Posterior cingulate gyrus (tissue), 11 donors: ENCODE data around the gene SYNRG.

Source experiments
- DNase-seq, 10 donors: peaks; one replicate each; pipeline versions ENCODE4 v3.0.0 to v3.0.0-alpha.2; 2020 to 2021; ENCODE audit warnings: mixed read lengths in 3 of 10
- intact Hi-C: fragments of 100-400 bp; cut with DNase I; formaldehyde crosslinking; loops from one replicate; pipeline ENCODE4 v1.15.1; 2023

Gene SYNRG

DNA sequence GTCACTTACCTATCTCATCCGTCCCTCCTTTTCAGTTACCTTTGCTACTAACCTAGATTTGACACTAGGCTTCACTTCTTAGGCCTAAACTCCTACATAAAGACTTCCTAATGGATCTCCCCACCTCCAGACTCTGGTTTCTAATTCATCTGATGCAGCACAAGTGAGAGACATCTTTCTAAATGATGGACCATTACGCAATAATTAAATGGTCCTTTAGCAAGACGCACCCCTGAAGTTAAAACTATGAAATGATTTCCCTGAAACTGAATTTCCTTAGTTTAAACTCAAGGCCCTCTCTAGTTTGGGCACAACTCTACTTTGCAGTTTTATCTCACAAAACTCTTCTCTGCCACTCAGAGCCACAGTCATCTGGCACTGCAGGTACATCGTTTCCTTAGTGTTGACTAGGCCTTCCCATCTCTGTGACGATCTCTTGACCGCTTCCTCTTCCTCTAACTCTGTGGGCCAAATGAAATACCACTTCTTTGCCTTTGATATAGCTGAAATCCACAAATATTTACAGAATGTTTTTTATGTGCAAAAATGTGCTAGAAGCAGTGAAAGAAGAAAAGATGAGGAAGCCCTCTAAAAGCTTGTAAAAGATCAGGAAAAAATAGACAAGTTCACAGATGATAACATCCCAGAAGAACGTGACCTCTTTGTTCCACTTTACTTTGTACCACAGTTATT lies 3.3 kb downstream of the SYNRG start:
- intact Hi-C loops: loop anchor here (10.0 kb wide), 1 partner anchor 111 kb away; no protein-coding TSS in a partner anchor
- no peak for DNase-seq

DNA sequence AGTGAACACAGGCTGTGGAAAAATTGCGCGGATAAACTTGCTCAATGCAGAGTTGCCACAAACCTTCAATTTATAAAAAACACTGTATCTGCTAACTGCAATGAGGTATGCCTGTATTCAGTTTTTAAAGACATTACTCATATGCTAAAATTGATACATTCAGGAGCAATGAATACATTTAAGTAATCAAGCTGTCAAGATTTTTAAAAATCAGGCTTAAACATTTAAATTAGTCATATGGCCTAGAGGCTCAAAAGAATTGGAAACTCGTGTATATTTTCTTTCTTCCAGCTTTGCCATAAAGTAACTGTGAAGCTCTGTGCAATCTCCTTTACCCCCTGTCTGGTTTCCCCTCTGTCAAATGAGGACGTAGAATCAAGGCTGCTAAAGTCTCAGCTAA lies 4.1 kb downstream of the SYNRG start:
- intact Hi-C loops: loop anchor here (10.0 kb wide), 1 partner anchor 110 kb away; no protein-coding TSS in a partner anchor
- DNase-seq: no peak

DNA sequence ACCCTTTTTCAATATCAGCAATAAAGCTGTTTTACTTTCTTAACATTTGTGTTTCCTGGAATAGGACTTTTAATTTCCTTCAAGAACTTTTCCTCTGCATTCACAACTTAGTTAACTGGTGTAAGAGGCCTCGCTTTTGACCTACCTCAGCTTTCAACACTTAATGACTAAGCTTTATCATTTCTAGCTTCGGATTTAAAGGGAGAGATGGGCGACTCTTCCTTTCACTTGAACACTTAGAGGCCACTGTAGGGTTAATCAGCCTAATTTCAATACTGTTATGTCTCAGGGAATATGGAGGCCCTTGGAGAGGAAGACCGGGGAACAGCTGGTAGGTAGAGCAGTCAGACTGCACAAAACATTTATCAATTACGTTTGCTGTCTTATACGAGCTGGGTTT lies 4.7 kb downstream of the SYNRG start:
- intact Hi-C loops: loop anchor here (10.0 kb wide), 1 partner anchor 110 kb away; no protein-coding TSS in a partner anchor
- DNase-seq: no peak

DNA sequence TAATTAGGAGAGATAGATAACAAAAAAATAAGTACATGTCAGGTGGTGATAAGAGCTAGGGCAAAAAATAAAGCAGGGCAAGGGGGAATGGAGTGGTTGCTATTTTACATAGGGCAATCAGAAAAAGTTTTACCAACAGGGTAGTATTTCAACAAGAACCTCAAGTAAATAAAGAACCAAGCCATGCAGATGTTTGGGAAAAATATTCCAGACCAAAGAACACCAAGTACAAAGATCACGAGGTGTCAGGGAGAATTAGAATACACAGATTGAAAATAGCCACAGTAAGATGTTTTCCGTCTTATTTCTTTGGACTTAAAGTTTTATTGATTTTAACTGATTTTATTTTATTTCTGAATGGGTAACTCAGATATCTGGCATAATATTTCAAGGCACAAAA lies 11.1 kb downstream of the SYNRG start:
- intact Hi-C loops: no loop called here
- no peak for DNase-seq

GRCh38 chr17:37592291-37592690 lies 16.9 kb downstream of the SYNRG start:
- intact Hi-C loops: no loop called here
- DNase-seq: no peak

- no peak for DNase-seq
- intact Hi-C loops: no loop called here
Measured at GRCh38 chr17:37585066-37585465, 24.2 kb downstream of the SYNRG start.

DNA sequence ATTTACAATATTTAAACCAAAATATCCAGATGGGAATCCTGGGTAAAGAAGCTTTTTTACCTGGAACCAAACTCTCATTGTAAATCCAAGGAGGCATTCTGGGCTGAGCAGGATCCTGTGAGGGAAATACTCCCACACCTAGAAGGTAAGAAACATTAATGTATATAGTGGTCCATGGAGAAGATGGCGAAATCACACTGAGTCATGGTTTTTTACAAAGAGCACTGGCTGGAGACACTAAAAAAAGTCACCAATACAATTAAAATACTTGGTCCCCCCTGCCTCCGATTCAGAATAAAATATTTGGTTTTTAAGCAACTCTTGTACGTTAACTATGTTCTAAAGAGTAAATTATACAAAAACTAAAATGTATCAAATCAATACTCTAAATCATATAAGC lies 32.9 kb downstream of the SYNRG start:
- intact Hi-C loops: no loop called here
- no peak for DNase-seq

DNA sequence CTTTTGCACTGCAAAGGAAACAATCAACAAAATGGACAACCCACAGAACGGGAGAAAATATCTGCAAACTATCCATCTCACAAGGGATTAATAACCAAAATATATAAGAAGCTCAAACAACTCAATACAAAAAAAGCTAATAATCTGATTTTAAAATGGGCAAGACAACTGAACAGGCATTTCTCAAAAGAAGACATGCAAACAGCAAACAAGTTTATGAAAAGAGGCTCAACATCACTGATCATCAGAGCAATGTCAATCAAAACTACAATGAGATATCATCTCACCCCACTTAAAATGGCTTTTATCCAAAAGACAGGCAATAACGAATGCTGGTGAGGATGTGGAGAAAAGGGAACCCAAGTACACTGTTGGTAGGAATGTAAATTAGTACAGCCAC lies 34.8 kb downstream of the SYNRG start:
- intact Hi-C loops: no loop called here
- DNase-seq: no peak

GRCh38 chr17:37571674-37572073 lies 37.5 kb downstream of the SYNRG start:
- DNase-seq: no peak
- intact Hi-C loops: no loop called here

GRCh38 chr17:37570527-37571093 lies 38.6 kb downstream of the SYNRG start:
- DNase-seq: peak in 7 of 10 donors; percentile 17 to 85 (median 43)
- intact Hi-C loops: no loop called here

DNA sequence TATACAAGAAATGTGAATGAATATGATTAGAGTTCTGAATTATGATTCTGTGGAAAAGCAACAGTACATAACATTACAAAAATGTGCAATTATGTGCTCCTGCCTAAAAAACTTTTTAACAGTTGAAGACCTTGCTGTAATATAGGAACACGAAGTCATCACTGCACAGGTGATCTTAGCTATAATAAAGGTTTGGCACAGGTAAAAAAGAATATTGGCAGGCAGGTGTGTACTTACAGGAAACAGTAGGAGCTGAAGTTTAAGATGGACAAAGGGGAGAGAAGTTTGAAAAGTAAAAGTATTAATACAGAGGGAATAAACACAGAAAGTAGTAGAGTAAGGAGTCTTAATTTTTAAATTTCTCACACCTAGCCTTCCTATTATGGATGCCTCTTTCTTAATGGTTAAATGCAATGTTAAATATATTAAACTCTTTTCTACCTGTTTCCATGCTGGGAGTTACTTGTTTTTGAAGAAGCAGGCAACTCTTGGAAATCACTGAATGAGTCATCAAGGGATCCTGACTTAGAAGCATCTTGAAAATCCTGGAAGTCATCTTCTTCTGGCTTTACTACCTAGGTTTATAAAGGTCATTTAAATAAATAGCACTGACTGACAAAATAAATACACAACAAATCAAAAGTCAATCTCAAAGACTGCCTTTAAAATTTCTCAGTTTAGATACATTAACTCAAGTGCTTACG lies 40.7 kb downstream of the SYNRG start:
- intact Hi-C loops: no loop called here
- DNase-seq: no peak

DNA sequence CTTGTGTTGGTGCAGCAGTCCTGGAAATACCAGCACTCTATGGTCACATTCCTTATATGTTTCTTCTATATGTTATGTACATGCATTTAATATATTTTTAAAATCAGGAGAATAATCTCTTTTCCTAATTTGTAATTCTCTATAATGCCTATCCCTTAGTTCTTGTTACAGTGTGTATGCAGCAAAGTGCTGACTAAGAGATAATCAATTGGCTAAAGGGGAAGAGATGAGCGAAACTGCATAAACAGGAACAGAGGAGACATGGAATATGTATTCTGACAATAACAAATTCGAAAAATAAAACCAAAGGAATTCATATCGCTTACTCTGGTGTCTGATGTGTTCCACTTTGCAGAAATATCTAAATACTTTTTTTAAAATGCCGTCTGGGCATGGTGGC lies 41.7 kb downstream of the SYNRG start:
- no peak for DNase-seq
- intact Hi-C loops: no loop called here

- no peak for DNase-seq
- intact Hi-C loops: no loop called here
Measured at GRCh38 chr17:37567137-37567536, 42.1 kb downstream of the SYNRG start.

DNA sequence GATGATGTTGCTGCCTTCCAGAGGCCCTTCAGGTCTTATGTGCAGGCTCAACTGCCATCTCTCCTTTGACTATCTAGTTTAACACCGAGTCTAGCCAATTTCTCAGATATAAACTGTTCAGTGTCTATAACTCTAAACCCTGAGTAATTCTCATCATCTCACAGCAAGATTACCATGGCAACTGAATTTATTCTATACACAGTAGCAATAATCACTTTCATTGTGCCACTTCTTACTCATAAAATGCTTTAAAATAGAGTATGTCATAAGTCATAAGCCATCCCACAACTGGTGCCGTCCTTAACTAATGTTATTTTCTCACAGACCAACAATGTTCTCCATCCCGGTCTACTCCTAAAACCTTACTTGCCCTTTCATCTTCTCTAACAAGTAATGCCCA lies 45.0 kb downstream of the SYNRG start:
- DNase-seq: no peak
- intact Hi-C loops: no loop called here

DNA sequence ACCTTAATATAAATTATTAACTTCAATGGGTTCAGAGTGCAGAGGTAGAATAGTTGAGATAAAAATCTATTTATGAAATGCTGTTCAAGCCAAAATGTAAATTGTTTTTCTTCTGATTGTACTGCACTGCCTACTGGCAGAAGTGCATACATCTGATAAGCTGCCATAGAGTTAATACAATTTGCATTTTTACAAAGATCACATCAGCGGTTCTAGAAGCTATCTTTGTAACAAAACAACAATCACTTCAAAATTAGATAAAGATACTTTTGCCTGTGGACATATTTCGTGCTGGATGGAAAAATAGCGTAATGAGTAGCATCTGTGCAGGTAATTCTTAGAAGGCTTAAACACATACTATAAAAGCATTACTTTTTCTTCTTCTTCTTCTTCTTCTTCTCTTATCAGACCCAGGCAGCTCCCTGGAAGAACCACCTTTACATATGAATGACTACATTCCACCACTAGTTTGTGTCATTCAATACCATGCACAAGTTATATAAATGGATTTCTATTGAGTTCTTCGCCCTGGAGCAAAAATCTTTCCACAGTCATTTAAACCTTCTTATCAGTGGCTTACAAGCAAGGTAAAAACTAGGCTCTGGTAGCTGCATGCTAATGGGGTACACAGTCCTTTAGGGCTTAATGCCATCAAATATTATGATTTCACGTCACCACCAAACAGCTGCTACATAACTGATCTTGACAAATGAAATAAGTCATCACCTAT lies 47.0 kb downstream of the SYNRG start:
- intact Hi-C loops: no loop called here
- DNase-seq: no peak

DNA sequence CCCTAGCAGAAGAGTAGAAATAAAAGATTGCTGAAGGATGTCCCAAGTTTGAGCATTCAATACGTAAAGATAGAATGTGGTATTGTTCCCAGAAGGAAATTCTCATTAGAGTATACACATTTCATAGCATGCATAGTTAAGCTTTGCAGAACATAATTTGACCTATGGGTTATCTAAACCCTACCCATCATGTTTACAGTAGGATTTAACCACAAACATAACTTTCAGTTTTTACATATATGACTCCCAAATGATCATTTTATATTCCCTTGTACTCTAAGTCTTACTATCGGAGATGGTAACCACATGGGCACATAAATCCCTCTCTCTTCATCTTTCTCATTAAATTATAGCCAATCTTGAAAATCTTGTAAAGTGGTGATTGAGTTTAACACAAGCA lies 50.9 kb downstream of the SYNRG start:
- intact Hi-C loops: no loop called here

GRCh38 chr17:37557482-37557881 lies 51.7 kb downstream of the SYNRG start:
- intact Hi-C loops: no loop called here
- DNase-seq: no peak

More for the DNA sequence above, 50.9 kb downstream of the SYNRG start:
- no peak for DNase-seq

DNA sequence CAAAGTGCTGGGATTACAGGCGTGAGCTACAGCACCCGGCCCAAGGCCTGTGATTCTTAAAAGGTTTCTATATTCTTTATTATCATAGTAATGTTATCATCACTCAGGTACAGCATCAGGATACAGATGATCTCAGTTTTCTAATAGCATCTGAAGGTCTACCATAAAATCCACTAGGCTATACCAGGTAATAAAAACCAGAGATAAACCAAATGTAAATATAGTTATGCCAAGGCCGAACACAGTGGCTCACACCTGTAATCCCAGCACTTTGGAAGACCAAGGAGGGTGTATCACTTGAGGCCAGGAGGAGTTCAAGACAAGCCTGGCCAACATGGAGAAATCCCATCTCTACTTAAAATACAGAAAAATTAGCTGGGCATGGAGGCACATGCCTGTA lies 53.8 kb downstream of the SYNRG start:
- intact Hi-C loops: no loop called here
- DNase-seq: no peak

DNA sequence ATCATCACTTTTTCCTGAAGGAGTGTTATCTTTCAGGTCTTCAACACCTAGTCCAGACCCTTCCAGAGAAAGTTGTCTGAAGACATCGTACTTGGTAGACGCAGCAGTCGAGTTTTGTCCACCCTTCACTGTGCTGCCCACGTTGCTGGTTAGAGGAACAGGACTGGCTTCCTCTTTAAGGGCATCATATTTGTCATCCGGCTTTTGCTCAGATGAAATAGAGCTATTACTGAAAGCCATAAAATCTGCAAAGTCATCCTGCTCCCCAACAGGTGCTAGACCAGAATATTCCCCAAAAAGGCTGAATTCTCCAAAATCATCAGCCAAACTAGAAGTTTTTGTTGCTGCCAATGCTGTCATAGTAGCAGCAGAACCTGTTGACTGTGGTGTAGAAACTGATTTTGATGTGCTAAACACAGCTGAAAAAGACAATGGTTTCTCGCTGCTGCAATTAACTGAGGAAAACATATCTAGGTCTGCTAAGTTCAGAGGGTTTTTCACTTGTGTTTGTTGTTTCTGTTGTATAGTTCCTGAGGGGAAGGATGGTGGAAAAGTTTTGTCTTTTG lies 55.7 kb downstream of the SYNRG start:
- intact Hi-C loops: no loop called here
- no peak for DNase-seq

DNA sequence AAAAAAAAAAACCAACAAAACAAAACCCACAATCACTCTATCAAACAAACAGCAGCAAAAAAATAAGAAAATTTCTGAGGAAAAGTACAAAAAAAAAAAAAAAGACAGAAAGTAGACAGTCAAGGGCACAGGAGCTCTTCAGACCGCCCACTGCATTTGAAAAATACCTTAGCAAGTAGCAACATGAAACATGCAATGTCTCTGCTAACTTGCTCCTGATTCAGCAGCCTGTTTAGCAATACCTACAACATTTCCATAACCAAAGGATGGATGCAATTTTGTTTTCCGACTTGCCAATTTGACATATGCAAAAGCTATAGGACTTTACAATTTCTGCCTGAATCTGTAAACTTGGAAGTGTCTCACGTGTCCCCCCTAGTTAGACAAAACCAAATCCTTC lies 57.4 kb downstream of the SYNRG start:
- intact Hi-C loops: no loop called here
- no peak for DNase-seq

- no peak for DNase-seq
- intact Hi-C loops: no loop called here
Measured at GRCh38 chr17:37547986-37548385, 61.2 kb downstream of the SYNRG start.
